HL-60 (cell line): Measurements from ENCODE around the gene IQSEC1.
A peak's percentile ranks its signal among the peaks of the same experiment; 100 is the strongest.

Source experiments
- DNase-seq, 2 experiments: peaks; one replicate each; pipeline ENCODE4 v3.0.0-alpha.2; 2010 to 2020; ENCODE audit warnings: low read depth in 1 of 2, low spot score in 1 of 2
- H3K27ac ChIP-seq: fragments of 250-450 bp; sonication (Bioruptor Pico); replicated peaks from 2 replicates; pipeline ENCODE4 v1.5.1; 2020; ENCODE audit warnings: mild to moderate bottlenecking, moderate library complexity
- H3K27me3 ChIP-seq: fragments of 250-450 bp; sonication (Bioruptor Pico); 2 replicates; pipeline ENCODE4 v1.5.1; 2021; ENCODE audit warnings: mild to moderate bottlenecking, moderate library complexity; ENCODE audit not compliant: insufficient read depth, poor library complexity, severe bottlenecking
- H3K4me3 ChIP-seq: replicated peaks from 2 replicates; pipeline ENCODE4 v1.5.1; 2011; ENCODE audit warnings: mild to moderate bottlenecking, control low read depth, low read length; ENCODE audit not compliant: insufficient read depth
- GABPA ChIP-seq: IDR thresholded peaks from 2 replicates; pipeline ENCODE4 v1.6.1; 2012; ENCODE audit warnings: low read depth
- POLR2AphosphoS5 ChIP-seq: IDR thresholded peaks from 2 replicates; pipeline ENCODE4 v1.6.1; 2012; ENCODE audit warnings: low read depth
- REST ChIP-seq: IDR thresholded peaks from 2 replicates; pipeline ENCODE4 v1.6.1; 2012; ENCODE audit warnings: low read depth; ENCODE audit not compliant: insufficient replicate concordance
- SPI1 ChIP-seq: IDR thresholded peaks from 2 replicates; pipeline ENCODE4 v1.6.1; 2012; ENCODE audit warnings: low read depth, mild to moderate bottlenecking, borderline replicate concordance
- TF ChIP-seq, protein P1 (sequence below): IDR thresholded peaks from one replicate; pipeline ENCODE4 v1.5.1; 2011; ENCODE audit warnings: low read length, control low read depth, inconsistent platforms; ENCODE audit not compliant: insufficient read depth

The IQSEC1 gene

DNA sequence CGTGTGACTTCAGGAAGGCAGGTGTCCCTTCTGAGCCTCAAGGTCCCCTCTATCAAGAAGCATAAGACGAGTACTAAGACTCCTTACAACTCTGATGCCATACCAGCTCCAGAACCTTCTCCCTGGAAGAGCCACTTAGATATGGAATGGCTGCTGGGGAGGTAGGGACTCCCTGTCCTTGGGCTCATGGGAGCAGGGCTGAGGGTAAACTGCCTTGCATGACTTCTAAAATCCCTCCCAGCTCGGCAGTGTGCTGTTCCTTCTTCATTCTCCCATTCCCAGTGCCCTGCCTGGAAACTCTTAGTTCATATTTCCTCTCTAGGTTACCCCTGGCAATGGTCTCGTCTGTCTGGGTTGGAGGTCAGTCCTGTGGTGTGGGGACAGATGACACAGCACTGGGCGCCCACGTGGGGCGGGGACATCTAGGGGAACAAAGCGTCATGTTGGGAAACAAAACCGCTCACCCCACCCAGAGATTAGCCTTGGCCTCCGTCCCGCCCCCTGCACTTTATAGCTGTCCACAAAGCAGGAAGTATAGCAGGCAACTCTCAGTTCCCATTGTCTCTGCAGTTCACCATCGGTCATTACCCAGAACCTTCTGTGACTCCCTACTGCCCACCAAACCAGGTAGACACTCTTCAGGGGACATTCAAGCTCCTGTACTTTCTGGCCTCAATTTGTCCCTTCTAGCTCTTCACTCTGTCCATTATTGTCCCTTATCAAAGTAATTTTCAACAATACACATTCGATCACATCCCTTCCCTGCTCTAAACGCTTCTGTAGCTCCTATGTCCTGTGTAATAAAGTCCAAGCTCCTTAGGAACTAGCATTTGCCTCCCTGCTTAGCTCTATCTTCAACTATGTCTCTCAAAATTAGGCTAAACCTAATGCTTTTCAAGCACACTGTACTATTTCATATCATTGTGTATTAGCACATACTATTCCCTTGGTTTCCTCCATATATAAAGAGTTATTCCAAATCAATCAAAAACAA, 73.8 kb downstream of the IQSEC1 start:
- Histone ChIP-seq H3K27me3 (peaks cover 2% of the 10 kb centered on the region), H3K27ac (peak overlapping the region; percentile 74), H3K4me3 (no peak overlapping the region)
- DNase-seq = peak; percentile 95 to 97
- TF ChIP-seq POLR2AphosphoS5 (no peak), REST (no peak), GABPA (no peak), SPI1 (no peak)
- TF ChIP-seq, protein P1, sequence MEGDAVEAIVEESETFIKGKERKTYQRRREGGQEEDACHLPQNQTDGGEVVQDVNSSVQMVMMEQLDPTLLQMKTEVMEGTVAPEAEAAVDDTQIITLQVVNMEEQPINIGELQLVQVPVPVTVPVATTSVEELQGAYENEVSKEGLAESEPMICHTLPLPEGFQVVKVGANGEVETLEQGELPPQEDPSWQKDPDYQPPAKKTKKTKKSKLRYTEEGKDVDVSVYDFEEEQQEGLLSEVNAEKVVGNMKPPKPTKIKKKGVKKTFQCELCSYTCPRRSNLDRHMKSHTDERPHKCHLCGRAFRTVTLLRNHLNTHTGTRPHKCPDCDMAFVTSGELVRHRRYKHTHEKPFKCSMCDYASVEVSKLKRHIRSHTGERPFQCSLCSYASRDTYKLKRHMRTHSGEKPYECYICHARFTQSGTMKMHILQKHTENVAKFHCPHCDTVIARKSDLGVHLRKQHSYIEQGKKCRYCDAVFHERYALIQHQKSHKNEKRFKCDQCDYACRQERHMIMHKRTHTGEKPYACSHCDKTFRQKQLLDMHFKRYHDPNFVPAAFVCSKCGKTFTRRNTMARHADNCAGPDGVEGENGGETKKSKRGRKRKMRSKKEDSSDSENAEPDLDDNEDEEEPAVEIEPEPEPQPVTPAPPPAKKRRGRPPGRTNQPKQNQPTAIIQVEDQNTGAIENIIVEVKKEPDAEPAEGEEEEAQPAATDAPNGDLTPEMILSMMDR = no peak

DNA sequence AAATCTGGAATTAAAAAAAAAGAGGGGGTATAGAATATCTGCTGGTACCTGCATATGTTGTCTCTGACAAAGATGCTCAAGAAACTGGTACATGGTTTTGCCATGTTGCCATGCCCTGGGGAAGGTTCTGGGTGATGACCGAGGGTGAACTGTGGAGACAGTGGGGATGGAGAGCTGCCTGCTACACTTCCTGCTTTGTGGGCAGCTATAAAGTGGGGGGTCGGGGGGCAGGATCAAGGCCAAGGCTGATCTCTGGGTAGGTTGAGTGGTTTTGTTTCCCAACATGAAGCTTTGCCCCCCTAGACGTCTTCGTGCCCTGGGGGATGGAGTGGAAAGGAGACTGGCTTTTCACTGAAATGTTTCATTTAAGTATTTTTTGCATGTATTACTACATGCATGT, 74.6 kb downstream of the IQSEC1 start:
- peak overlapping the region; percentile 74 for H3K27ac ChIP-seq
- no peak overlapping the region for H3K4me3 ChIP-seq
- peaks cover 5% of the 10 kb centered on the region for H3K27me3 ChIP-seq
- TF ChIP-seq, protein P1 = no peak
- no peak for TF ChIP-seq GABPA
- TF ChIP-seq POLR2AphosphoS5 = no peak
- no peak for TF ChIP-seq REST
- TF ChIP-seq SPI1 = no peak
- DNase-seq = no peak

- no peak for DNase-seq
These were observed 75.8 kb downstream of the IQSEC1 start for GRCh38 chr3:12997387-12997786.

GRCh38 chr3:12996181-12996506, 77.1 kb downstream of the IQSEC1 start:
- DNase-seq = no peak
- peaks cover 13% of the 10 kb centered on the region for H3K27me3 ChIP-seq
- no peak overlapping the region for H3K4me3 ChIP-seq
- H3K27ac ChIP-seq = peak overlapping the region; percentile 13; the same call in 1 of the 2 replicates
- TF ChIP-seq, protein P1 = no peak
- TF ChIP-seq POLR2AphosphoS5 = no peak

More at GRCh38 chr3:12997387-12997786, 75.8 kb downstream of the IQSEC1 start:
- Histone ChIP-seq H3K27ac (no peak overlapping the region), H3K27me3 (peaks cover 13% of the 10 kb centered on the region), H3K4me3 (no peak overlapping the region)
- TF ChIP-seq GABPA (no peak), POLR2AphosphoS5 (no peak)
